SHP77 (cell line): ENCODE measurements around the gene DEFB116.
"Not testable (repeated sequence)": the region's sequence is repeated elsewhere in the genome, so short reads cannot be mapped to it uniquely, and the experiment has no call there.

Source experiments
- DNase-seq, 2 experiments: peaks; one replicate each; lab custom pipeline; 2025; lab: John Stamatoyannopoulos, UW

The DEFB116 gene

GRCh38 chr20:31308535-31309162, at the start of gene DEFB116:
TSS of gene DEFB116 (minus strand) at chr20:31308585. CDS start at chr20:31308585, 0 bp downstream.
- no peak for DNase-seq

GRCh38 chr20:31355981-31356380, 47.6 kb upstream of the DEFB116 start:
- DNase-seq = no peak

- DNase-seq = no peak
Observed at GRCh38 chr20:31341470-31341869, 33.1 kb upstream of the DEFB116 start.

GRCh38 chr20:31330893-31331292, 22.5 kb upstream of the DEFB116 start:
- no peak for DNase-seq

- DNase-seq = no peak
Observed at GRCh38 chr20:31322504-31322903, 14.1 kb upstream of the DEFB116 start.

- not testable (repeated sequence) for DNase-seq
Observed at GRCh38 chr20:31284964-31285363, 23.4 kb downstream of the DEFB116 start.

GRCh38 chr20:31278178-31278577, 30.2 kb downstream of the DEFB116 start:
- no peak for DNase-seq

GRCh38 chr20:31274441-31274840, 33.9 kb downstream of the DEFB116 start:
- DNase-seq = no peak

GRCh38 chr20:31260326-31260932, 48.0 kb downstream of the DEFB116 start:
- DNase-seq = peak; percentile 38 to 68

- no peak for DNase-seq
Observed at GRCh38 chr20:31257364-31257763, 51.0 kb downstream of the DEFB116 start, which contains the start of gene DEFB115. TSS of gene DEFB115 (plus strand) at chr20:31257664. CDS start at chr20:31257664, 0 bp downstream.

GRCh38 chr20:31256959-31257358, 51.4 kb downstream of the DEFB116 start:
- no peak for DNase-seq
